HG02981 (cell line): Measurements from ENCODE around the gene UGT2B17.
"Not testable (repeated sequence)": the region's sequence is repeated elsewhere in the genome, so short reads cannot be mapped to it uniquely, and the experiment has no call there.

ENCODE experiments used
- ATAC-seq: cut with Tn5 transposase; IDR thresholded peaks from one replicate; pipeline ENCODE4 v1.9.1; 2021; ENCODE audit warnings: mild to moderate bottlenecking, moderate library complexity; ENCODE audit not compliant: unreplicated experiment

UGT2B17 gene

GRCh38 chr4:68576272-68577125, at the start of gene UGT2B17:
Gene UGT2B17, minus strand, starts transcription at chr4:68576322. Its CDS starts 7,838 bp downstream, at chr4:68568484.
- peak; percentile 93 for ATAC-seq

GRCh38 chr4:68622731-68623130, 46.6 kb upstream of the UGT2B17 start:
- peak; percentile 56 for ATAC-seq

- ATAC-seq, result no peak
Measured at GRCh38 chr4:68617003-68617698, 41.0 kb upstream of the UGT2B17 start.

- no peak for ATAC-seq
Measured at GRCh38 chr4:68615699-68616422, 39.7 kb upstream of the UGT2B17 start.

- ATAC-seq, result no peak
Measured at GRCh38 chr4:68613752-68614151, 37.6 kb upstream of the UGT2B17 start.

- ATAC-seq, result no peak
Measured at GRCh38 chr4:68606240-68606639, 30.1 kb upstream of the UGT2B17 start.

GRCh38 chr4:68599150-68599549, 23.0 kb upstream of the UGT2B17 start:
- no peak for ATAC-seq

GRCh38 chr4:68597482-68597881, 21.4 kb upstream of the UGT2B17 start:
- ATAC-seq, result no peak

GRCh38 chr4:68594678-68595077, 18.6 kb upstream of the UGT2B17 start:
- no peak for ATAC-seq

GRCh38 chr4:68593112-68593511, 17.0 kb upstream of the UGT2B17 start:
- ATAC-seq, result no peak

GRCh38 chr4:68592673-68593072, 16.6 kb upstream of the UGT2B17 start:
- no peak for ATAC-seq

- no peak for ATAC-seq
Measured at GRCh38 chr4:68591204-68591603, 15.1 kb upstream of the UGT2B17 start.

- ATAC-seq, result no peak
Measured at GRCh38 chr4:68589790-68590189, 13.7 kb upstream of the UGT2B17 start.

GRCh38 chr4:68582339-68582717, 6.2 kb upstream of the UGT2B17 start:
- ATAC-seq, result no peak

- no peak for ATAC-seq
Measured at GRCh38 chr4:68581383-68582338, 5.5 kb upstream of the UGT2B17 start.

GRCh38 chr4:68577590-68577989, 1.5 kb upstream of the UGT2B17 start:
- no peak for ATAC-seq

- ATAC-seq, result not testable (repeated sequence)
Measured at GRCh38 chr4:68575636-68576035, 486 bp downstream of the UGT2B17 start.

- ATAC-seq, result no peak
Measured at GRCh38 chr4:68575081-68575480, 1.0 kb downstream of the UGT2B17 start.

GRCh38 chr4:68572653-68573170, 3.4 kb downstream of the UGT2B17 start:
- ATAC-seq, result no peak

GRCh38 chr4:68570122-68570507, 6.0 kb downstream of the UGT2B17 start:
- ATAC-seq, result no peak
